HG02678 (cell line): ENCODE data around the gene MVB12B.

Source experiments
- ATAC-seq: cut with Tn5 transposase; IDR thresholded peaks from one replicate; pipeline ENCODE4 v1.9.1; 2021; ENCODE audit warnings: mild to moderate bottlenecking, moderate library complexity; ENCODE audit not compliant: unreplicated experiment

Gene MVB12B

DNA sequence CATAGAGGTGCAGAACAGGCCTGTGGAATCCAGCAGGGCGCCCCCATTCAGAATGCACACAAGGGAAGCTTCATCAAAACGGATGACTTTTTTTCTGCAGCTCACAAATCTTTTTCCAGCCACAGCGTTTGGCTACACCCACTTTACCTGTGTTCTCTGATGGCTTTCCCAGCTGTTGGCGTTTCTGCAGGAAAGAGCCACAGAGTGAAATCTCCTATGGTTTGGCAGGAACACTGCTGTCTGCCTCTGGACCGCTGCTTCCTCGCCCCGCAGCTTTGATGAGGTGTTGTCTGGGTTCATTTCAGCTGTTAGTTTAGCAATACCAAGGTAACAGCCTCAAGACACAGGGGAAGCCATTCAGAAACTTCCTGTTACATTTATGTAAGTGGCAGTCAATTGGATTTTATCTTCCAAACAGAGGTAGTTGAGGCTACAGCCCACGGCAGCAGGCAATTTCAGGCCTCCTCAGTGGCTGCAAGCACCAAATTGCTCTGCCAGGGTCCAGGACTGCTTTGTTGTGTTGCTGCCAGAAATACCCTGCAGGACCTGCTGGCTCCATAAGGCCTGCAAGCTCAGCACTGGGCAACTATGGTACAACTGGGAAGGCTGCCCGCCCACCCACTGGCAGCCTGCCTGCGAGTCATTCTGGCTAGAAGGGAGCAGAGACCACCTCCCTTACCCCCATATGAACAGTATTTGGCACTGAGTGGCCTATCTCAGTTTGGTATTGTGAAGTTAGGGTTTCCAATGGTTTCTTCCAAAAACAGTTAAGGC lies 96.7 kb downstream of the MVB12B start:
- ATAC-seq, result no peak

DNA sequence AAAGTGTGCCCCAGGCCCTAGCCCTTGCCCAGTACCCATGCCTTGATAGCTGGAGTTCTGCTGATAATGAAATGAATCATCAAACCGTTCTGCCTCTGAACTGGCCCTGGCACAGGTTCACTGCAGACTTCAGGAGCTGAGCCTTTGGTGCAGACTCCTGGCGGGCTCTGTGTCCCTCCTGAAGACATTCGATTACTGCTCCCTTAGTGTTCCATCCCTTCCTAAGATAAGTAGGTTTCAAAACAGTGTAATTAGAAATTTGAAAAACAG lies 97.2 kb downstream of the MVB12B start:
- ATAC-seq, result no peak

DNA sequence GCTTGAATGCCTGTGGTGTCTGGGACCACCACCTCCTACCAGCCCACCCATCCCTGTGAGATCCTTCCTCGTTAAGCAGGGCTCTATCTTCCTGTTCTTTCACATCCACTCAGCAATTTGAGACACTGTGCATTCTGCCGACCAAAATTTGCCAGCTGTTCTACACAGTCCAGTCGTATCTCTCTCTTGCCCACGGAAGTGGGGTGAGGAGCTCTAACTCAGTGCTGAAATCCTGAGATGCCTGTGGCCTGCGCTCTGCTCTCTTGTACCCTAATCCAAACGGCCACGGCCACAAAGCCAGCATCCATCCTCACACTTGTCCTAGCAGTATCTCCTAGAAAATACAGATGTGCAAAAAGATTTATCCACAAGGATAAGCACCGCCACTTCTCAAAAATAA lies 97.9 kb downstream of the MVB12B start:
- no peak for ATAC-seq

DNA sequence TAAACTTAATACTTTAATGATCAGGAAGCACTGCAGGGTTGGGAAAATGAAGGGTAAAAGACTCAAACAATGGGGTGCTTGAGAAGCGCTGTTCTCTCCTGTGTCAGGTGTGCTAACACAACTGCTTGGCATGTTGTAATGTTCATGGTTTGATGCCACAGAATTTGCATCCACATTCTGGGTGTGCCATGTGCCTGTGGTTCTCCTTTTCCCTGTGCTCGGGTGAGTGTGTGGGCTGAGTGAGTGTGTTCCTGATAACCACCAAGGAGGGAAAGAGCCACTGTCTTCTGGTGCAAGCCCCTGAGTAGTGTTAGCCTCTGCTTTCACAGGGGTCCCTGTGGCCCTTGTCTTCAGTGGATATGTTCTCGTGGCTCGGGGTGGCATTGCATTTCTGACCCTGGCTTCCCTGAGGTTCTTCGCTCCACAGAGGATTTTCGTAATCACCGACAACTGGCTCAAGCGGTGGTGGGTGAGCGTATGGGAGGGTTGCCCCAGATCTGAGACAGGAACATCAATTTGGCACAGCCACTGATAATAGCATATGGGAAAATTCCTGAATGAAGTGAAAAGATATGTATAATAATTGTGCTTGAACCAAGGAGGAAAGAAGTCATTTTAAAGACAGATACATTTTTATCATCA lies 102.0 kb downstream of the MVB12B start:
- no peak for ATAC-seq

DNA sequence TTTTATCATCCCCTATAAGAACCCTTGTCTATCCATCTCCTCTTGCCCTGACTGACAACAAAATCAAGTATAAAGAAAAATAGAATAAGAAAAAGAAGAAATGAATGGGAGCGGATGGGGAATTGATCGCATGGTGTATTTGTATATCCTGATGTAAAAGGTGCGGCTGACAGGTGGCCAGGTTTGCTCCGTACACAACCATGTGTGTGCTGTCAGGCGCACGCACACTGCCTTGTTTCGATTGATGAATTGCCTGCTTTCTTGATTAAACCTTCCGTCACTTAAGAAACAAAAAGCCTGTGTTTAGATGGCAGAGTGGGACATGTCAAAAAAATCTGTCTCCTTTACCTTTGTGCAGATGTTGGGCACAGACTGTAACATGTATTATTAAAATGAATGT lies 102.6 kb downstream of the MVB12B start:
- no peak for ATAC-seq

DNA sequence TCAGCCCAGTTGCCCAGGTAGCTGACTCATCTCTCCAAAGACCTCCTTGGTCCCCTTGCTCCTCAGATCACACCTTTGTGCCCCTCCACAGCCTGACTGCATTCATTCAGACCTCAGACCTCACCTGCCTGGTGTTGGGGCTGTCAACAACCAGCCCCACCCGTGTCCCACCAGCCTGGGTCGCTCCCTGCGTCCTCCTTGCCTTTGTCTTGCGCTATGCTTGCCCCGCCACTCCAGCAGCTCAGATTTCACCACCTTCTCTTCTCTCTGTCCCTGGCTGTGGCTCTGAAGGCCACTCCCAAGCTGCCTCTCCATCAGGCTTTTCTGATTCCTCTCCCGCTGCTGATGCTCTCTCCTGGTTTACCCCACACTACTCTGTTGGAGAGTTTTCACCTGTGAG lies 103.5 kb downstream of the MVB12B start:
- no peak for ATAC-seq

DNA sequence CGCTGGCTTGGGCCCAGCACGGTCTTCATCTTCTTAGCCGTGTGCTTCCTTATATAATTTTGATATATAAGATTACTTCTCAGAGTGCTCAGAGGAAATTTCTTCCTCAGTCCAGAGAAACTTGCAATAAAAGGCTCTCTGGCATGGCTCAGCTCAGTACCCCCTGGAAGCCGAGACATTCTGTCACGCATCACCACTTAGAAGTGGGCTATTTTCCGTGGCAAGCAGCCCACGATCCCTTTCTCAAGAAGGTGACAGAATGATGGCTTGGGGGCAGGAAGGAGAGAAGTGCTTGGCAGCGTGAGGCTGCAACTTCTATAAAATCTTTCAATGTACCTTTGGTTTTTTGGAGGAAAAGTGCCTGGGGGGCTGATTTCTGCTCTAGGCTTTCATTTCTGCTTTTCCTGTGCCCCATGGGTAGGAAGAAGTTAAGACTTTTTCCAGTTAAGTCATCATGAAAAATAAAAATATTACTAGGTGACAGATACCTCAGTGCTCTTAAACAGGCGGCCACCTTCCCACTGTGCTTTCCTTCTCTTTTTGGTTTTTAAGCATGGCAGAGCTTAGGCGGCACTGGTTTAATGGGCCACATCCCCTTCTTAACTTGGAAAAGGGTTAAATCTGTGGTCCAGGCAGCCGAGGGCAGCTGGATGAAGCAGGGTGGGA lies 104.6 kb downstream of the MVB12B start:
- ATAC-seq, result no peak

DNA sequence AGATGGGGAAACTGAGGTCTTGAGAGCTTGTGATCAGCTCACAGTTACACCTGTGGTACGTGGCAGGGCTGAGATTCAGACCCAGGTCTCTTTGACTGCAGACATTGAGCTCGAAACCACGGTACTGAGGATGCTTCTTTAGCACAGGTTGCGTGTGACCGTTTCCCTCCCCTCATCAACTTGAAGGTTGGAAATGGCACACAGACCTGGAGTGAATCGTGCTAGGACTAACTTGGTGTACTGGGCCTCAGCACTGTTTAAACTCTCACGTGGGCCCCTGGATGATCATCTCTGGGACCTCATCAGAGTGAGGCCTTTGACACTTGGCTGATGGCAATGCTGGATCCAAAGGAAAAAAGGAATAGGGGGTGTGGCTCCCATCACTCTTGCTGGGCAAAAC lies 106.0 kb downstream of the MVB12B start:
- no peak for ATAC-seq

DNA sequence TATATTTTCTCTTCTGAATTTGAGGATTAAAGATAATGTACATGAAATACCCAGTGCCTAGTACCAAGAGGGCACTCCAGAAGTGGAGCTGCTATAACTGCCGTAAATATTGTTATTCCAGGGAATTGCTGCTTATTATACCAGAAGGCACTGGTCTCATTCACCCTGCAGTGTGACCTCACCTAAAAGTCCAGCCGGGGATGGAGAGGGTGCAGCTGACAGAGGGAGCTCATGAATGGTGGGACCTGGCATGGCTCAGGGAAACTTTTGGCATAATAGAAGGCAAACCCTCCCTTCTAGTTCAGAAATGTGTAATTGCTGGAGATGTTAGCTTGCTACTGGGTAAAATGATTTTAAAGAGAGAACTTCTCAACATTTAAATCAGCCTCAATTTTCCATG lies 108.5 kb downstream of the MVB12B start:
- ATAC-seq, result no peak

DNA sequence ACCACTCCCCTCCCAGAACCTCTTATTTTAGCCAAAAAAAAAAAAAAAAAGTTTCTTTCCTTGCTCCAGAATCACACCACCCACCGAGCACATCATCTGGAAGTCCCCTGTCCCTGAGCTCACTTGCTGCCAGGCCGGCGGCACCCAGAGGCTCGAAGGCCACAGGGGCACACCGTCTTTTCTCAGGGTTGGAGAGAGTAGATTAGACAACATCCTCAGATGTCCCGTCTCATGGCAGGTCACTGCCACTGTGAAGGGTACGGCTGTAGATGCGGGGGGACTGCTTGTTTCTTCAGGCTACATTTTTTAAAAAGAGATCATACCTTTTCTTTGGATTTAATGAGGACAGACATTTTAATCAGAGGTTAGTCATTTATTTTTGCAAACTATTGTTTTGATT lies 109.0 kb downstream of the MVB12B start:
- no peak for ATAC-seq

DNA sequence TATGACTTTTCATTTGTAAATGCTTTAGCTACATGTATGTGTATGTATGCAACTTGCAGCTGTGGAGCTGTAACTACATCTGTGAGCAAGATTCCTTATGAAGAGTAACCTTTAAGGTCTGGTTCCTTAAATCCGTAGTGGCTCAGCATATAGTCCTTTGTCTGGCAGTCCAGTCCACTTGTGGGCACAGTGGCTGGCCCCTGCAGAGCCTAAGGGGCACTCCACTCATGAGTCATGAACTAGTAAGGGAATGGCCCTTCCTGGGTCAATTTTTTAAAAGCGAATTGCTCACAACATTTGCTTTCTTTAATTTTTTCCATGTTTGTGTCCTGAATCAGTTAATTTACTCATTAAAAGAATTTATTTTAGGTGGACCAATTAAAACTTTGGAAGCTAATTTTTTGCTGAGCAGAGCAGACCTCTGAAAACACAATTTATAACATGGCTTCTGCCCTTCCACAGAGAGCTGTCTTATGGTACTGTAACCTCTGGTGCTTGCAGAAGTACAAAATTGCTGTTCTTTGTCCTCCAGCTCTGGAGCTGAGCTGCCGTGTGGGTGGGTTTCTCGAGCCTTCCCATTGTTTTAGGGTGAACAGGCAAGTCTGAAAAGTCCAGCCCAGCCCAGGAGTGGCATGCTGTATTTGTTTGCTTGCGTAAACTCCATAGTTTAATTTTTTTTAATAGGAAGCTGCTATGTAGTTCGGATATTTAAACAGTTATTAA lies 110.1 kb downstream of the MVB12B start:
- ATAC-seq, result no peak

DNA sequence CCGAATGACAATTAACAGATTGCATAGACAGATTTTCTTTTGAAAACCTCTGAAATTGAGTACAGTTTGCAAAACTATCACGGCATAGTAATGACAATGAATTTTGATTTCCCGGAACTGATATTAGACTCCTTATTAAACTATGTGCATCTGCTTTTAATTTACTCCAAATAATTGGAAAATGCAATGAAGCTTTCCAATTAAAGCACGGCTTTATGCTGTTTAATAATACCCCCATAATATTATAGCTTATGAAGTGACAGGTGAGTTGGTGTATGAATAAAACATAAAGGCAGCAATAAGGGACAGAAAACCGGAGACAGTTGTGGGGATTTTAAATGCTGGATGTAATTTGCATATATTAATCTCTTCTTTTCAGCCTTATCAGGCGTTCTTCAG lies 110.6 kb downstream of the MVB12B start:
- no peak for ATAC-seq

DNA sequence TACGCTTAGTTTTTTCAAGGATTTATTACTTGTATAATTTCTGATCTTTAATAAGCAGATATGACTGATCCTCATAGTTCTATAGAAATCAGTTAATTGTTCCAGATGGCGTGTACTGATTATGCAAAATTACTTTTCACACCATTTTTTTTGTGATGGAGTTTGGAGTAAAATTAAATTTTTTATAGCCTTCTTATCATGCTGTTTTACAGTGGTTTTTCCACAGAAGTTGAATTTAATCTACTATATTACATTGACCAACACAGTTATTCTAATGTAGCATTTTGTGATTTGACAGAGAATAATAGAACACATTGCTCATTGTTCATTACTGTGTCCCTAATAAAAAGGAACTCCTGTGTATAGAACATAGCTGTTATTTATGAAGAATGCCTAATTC lies 111.1 kb downstream of the MVB12B start:
- no peak for ATAC-seq

DNA sequence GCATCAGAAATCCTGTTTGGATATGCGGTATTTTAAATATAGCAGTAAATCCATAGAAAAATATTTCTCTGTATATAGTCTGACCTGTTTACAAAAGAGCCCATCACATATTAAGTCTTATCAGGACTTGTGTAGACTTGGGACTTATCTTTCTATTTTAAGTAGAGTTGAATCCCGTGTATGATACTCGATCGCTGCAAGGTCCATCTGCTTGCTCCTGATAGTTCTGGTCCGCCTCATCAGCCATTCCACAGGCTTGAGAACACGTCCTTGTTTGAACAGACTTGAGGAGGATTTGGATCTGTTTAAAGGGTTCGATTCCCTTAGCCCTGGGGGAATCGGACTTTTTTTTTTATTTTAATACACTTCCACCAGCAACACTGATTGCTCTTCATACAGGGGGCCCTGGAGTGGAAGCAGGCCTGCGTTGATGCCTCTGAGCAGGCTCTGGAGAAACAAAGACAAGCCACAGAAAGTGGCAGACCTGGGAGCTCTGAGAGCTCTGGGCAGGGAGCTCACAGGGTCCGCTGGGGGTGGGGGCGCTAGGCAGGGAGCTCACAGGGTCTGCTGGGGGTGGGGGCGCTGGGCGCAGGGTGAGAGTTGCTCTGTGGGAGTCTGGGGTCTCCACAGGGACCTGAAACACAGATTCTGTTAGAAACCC lies 112.2 kb downstream of the MVB12B start:
- no peak for ATAC-seq

DNA sequence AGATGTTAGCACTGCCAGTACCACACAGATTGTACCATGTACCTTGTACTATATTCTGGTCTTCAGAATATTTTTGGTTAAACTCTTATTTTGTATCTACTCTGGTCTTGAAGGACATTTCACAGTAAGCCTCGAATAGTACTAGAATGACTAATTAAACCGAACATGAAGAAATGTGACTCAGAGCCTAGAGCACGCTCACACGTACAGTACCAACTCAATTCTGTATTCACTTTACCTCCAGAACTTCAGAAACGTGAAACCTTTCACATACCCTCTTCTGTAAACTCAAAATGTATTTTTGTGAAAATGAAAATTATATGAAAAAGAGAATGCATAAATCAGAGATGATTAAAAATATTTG lies 112.8 kb downstream of the MVB12B start:
- no peak for ATAC-seq

DNA sequence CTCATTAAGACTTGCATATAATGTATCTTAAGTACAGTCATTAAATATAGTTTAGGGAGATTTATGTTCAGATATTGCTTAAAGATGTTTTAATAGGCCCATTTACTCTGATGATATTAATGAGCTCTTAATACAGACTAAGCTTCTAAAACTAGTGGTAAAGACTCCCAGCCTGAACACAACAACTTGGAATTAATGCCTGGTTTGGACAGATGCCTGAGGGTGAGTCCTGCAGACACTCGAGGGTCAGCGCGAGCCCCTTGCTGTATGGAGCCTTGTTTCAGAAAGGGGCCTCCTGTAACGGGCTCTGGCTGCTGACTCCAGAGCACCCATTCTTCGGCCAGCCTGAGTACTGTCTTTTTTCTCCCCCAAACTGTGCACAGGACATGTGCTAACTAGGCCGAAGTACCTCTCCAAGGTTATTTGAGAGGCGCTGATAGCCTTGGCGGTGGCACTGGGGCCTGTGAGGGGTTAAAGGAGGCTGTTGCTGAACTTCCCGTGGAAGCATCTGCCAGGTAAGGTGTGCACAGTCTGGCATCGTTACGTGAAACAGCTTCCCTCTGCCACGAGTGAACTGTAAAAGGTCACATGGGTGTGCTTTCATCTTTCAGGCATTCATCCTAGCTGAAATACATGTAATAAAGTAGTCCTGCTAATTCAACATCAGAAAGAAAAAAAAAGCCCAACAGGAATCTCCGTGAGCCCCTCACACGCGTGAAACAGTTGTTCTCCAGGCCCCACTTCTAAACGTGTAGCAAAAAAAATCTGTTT lies 113.4 kb downstream of the MVB12B start:
- no peak for ATAC-seq

DNA sequence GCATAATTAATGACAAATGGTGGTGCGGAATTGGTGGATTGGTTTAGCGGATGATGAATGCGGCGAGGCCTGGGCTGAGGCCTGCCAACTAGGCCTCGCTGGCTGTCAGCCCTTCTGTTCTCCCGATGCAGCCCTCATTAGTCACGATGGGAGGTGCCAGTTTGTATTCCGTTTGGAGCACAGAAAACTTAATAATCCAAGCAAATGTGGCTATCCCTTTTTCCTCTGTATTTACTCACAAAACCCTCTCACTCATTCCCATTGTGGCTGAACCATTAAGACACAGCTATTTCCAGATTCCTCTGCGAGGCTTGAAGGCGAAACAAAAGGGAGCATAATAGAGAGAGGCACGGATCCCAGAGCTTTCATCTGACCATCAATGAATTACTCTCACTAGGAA lies 114.3 kb downstream of the MVB12B start:
- ATAC-seq, result no peak

DNA sequence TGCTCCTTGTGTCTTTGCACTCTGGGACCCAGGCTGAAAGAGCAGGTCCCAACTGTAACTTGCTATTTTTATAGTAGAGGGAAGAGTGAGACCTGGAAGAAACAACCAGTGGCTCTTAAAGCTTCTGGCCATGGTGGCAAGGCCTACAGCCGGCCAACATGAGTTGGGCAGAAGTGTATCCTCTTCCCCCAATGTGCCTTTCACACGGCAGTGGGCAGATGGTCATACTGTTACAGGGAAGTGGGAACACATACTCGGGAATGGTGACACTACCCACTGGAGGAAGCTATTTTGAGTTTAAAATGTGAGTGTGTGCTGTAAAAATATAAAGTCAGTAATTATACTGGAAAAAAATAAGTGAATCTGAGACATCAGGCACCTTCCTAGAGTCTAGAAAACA lies 116.0 kb downstream of the MVB12B start:
- ATAC-seq, result no peak

DNA sequence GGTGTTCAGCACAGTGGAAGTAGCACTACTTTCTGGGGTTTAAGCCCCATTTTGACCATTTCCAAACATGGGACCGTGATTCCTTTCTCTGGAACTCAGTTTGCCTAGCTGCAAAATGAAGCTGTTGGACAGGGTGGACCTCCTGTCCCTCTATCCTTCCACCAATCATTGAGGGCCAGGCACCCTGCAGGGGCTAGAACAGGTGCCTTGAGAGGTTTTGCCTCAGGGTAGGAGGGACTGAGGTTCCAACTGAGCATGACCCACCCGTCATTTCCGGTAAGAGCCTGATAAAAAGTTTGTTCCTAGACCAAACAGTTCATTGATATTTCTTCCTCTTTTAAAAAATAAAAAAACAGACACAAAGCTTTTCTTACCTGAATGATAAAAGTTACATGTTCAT lies 116.5 kb downstream of the MVB12B start:
- no peak for ATAC-seq

DNA sequence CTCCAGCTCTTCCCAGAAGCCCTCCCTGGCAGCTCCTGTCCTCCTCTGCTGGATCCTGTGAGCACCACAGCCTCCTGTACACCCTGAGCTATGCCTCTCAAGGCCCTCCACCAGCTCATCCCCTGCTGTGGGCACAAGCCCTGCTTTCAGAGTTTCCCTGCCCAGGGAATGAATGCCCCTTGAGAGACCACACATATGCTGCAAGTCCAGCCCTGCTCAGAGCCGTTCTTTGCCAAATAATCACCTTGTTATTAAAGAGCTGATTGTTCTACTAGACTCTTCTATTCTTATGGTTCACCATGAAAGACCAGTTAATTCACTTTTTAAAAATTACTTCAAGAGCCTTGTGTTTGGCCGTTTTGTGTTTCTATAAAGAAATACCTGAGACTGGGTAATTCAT lies 121.5 kb downstream of the MVB12B start:
- no peak for ATAC-seq
